SIG-M5 treated with dmso at 0.1 percent for 504 hours (cell line): Measurements from ENCODE around the gene TBC1D17.

ENCODE experiments used
- DNase-seq: peaks from one replicate; lab custom pipeline; 2025; ENCODE audit not compliant: unreplicated experiment; lab: John Stamatoyannopoulos, UW

Gene TBC1D17

DNA sequence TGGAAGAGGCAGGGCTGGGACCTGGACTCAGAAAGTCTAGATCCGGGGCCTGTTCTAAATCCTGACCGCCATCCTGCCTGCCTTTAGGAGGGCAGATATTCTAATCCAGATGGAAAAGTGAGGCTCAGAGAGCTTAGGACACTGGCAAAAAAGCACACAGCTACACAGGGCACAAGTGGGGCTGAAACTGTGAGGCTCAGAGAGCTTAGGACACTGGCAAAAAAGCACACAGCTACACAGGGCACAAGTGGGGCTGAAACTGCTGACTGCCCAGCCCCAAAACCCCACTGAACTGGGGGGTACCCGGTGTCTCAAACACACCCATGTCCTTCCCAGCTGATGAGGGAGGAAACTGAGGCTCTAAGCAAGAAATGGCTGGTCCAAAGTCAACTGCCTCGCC is 2.3 kb upstream of the TBC1D17 start:
- DNase-seq, result no peak

DNA sequence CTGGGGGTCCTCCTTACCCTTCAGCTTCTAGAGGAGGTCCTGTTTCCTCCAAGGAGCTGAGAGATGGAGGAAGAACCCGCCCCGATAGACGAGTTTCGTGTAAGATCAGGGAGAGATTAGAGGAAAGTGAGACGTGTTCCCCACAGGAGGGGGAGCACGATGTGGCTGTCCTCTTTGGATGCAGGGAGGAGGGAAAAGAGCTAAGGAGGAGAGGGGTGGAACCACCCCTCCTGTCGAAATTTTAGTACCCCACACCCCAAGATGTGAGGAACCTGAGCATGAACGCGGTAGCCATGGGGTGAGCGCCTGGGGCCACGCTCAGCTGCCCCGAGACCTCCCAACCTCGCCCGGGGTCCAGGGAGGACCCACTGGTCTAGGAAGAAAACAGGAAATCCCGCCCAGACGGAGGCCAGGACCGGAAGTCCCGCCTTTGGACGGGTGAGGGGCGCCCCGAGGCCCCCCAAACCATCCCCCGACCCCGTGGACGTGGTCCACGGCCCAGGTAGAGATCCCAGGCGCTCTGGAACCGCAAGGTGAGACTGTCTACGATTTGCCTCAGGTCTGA is 1.6 kb upstream of the TBC1D17 start:
- peak; percentile 36 for DNase-seq

DNA sequence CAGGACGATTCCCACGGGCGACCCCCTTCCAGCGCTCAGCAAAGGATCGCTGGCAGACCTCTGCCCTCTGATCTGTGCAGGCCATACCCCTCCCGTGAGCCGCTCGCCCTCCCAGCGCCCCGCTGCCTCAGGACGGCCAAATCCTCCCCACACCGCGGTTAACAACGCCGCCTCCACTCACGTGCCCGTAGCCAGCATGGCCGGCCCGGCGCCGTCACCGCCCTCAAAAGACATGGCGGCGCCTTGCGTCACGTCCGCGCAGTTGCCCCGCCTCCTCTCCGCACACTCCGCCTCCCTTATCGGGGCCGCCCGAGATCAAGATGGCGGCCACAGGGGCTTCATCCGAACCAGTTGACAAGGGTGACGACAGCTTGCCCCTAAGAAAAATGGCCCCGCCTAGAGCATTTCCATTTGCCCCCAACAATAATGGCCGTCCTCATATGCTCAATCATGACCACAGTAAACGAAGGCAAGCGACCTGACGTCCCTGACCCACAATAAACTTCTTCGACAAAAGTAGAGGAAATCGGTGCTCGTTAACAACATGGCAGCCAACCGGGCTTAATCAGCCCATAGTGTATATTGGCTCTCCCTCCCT is 981 bp upstream of the TBC1D17 start:
- DNase-seq, result peak; percentile 97

DNA sequence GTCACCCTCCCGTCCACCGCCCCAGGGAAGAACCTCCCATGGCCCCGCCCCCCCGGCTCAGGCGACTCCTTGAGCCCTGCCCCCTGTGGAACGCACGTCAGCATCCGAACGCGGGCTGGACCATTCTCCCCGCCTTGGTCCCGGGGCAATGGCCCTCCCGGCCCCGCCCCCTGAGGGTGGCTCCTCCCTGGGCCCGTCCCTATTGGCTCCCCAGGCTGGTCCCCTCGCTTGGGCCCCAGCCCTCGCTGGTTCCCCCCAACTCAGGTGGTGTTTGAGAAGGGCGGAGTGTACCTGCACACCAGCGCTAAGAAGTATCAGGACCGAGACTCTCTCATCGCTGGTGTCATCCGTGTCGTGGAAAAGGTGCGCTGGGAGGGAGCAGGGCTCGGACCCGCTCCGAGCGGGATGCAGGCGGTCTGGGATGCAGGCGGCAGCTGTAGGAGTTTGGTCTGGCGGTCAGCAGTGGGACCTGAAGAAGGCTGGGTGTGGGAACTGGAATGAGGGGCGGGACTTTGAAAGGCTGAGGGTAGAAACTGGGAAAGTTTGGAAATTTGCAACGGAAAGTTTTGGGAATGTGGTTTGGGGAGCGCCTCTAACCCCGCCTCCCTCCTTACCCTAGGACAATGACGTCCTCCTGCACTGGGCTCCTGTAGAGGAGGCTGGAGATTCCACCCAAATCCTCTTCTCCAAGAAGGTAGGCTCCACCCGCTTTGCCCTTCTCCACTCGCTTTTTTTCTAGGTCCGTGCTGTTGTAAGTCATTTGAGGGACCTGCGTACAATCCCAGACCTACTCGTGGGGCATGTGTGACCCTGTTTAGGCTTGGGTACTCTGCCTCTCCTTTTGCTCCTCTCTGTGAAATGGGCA is 609 bp downstream of the TBC1D17 start:
- DNase-seq, result peak; percentile 93

DNA sequence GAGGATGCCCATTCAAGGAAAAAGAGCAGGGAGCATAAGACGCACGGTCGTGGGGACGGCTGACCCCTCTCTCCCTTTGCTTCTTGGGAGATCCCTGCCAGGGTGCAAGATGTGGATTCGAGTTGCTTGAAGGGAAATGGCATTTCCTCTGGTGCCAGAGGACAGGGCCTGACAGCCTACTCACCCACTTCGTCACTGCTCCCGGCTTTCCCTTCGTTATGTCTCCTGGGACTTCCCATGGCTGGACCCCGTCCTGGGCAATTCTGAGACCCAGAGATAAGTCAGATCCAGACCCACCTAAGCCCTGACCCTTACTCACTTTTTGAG is 1.2 kb downstream of the TBC1D17 start:
- no peak for DNase-seq

DNA sequence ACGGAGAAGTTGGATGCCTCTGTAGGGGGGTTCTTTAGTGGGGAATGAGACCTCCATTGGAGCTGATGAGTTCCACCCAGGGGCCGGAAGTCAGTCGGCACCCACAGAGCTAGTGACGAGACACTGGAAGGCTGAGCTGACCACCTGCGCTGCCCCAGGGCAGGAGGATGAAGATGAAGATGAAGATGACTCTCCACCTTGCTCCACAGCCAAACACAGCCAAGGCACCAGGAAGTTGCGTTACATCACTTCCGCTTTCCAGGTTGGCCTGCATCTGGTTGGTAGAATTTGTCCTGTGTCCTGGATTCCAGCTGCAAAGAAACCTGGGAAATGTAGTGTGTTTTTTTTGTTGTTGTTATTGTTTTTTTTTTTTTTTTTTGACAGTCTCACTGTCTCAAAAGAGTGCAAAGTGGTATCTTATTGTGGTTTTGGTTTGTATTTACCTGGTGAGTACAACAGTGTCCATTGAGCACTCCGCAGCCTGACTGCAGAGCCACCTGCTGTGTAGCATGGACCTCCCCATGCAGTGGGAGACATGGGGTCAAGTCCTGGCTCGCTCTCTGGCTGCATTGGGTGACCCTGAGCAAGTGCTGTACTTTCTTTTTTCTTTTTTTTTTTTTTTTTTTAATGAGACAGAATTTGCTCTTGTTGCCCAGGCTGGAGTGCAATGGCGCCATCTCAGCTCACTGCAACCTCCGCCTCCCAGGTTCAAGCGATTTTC is 1.9 kb downstream of the TBC1D17 start:
- DNase-seq, result peak; percentile 43

DNA sequence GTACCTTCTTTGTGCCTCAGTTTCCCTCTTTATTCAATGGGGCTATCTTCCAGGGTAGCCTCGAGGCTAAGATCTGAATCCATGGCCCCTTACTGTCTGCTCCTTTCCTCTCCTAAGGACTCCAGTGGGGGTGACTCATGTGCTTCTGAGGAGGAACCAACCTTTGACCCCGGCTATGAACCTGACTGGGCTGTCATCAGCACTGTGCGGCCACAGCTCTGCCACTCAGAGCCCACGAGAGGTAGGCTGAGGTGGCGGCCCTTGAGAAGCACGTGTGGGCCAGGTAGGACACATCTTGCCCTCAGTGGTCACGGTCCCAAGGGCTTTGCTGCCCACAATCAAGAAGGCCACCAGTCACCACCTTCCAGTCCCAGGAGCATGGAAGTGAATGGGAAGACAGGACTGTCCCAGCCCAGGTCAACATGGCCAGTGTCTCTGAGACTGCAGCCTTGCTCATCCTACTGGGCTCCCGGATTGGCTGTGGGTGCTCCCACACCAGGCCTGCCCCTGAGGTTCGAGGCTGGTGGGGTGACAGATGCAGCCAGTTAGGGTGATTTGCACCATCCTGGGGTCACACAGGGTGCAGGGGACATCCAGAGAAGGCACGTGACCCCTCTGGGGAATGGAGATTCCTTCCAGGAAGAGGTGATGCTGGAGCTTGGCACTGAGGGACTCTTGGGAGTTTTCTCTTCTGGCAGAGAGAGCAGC is 2.8 kb downstream of the TBC1D17 start:
- no peak for DNase-seq

DNA sequence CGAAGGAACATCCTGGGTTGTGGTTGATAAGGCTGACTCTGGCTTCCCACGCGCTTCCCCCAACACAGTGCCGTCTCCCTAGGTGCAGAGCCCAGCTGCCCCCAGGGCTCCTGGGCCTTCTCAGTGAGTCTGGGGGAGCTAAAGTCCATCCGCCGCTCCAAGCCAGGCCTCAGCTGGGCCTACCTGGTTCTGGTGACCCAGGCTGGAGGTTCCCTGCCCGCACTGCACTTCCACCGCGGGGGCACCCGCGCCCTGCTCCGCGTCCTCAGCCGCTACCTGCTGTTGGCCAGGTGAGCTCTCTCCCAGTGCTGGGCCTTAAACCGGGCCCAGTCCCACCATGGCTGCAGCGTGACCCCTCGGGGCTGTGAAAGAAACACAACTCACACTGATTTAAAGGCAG is 3.7 kb downstream of the TBC1D17 start:
- no peak for DNase-seq

DNA sequence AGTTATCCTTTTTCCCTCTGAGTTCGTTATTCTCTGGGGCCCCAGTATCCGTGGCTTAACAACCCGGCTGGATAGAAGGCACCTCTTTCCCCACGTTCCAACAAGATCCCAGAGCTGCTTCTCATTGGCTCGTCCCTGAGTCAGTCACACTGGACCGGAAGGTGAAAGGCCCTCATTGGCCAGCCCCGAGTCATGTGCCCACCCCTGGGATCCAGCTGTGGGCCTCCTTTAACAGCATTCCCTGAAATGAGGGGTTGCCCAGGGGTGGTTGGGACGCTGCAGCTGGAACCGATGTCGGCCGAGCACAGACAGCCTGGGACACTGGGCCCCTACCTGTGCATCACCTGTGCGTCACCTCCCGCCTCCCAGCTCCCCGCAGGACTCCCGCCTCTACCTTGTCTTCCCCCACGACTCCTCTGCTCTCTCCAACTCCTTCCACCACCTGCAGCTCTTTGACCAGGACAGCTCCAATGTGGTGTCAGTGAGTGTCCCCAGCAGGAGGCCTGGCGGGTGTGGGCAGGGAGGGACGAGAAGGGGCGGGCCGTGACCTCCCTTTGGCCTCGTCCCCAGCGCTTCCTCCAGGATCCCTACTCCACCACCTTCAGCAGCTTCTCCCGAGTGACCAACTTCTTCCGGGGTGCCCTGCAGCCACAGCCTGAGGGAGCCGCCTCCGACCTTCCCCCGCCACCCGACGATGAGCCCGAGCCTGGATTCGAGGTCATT is 4.3 kb downstream of the TBC1D17 start:
- no peak for DNase-seq

DNA sequence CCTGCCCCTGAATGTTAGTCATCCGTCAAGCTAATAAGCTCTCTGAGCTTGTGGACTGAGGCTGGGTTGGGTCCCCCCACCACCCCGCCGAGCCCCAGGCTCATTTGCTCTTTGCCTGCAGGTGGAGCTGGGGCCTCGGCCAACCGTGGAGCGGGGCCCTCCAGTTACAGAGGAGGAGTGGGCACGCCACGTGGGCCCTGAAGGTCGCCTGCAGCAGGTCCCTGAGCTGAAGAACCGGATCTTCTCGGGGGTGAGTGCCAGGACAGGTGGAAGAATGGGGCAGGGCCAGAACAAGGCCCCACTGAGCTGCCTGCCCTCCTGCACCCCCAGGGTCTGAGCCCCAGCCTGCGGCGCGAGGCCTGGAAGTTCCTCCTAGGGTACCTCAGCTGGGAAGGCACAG is 5.1 kb downstream of the TBC1D17 start:
- no peak for DNase-seq

DNA sequence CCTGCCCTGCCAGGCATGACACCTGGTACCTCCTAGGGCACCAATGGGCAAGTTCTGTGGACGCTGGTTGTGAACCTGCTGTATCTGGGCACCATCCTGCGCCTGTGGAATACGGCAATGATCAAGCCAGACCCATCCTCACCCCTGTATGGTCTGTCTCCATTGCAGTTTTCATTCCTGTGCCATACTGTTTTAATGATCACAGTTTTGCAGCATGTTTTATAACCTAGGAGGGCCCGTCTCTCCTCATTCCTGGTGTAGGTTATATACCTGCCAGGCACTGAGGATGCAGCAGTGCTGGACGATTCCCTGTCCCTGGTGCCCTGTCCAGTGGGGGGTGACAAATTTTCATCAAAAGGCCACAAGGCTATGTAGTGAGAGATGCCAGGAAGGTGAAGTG is 5.6 kb downstream of the TBC1D17 start:
- DNase-seq, result no peak

DNA sequence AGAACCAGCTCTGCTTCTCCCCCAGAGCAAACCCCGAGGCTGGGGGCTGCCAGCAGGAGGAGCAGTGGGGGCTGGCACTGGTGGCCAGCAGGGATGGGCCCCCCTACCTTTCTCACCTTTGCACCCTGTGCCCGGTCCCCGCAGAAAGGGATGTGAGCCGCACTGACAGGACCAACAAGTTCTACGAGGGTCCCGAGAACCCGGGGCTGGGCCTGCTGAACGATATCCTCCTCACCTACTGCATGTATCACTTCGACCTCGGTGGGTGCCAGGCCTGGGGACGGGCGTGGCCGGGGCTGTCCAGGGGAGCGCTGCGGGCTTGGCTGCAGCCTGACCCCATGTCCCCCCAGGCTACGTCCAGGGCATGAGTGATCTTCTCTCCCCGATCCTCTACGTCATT is 6.6 kb downstream of the TBC1D17 start:
- DNase-seq, result no peak

DNA sequence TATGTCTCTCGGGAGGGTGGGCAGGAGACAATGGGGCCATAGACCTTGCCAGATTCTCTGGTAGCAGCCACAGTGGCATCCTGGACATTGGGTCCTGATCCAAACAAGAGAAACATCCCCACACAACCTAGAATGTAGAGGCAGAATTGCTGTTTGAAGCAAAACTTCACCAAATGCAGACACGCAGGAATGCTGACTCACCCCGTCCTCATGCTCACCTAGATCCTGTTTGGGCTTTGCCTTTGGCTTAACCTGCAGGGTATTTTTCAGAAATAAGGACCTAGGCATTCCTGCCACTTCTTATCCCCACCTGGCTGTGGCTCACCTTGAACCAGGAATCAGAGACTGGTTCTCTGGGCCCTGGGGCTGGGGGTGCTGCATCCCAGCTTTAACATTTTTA is 7.3 kb downstream of the TBC1D17 start:
- no peak for DNase-seq

DNA sequence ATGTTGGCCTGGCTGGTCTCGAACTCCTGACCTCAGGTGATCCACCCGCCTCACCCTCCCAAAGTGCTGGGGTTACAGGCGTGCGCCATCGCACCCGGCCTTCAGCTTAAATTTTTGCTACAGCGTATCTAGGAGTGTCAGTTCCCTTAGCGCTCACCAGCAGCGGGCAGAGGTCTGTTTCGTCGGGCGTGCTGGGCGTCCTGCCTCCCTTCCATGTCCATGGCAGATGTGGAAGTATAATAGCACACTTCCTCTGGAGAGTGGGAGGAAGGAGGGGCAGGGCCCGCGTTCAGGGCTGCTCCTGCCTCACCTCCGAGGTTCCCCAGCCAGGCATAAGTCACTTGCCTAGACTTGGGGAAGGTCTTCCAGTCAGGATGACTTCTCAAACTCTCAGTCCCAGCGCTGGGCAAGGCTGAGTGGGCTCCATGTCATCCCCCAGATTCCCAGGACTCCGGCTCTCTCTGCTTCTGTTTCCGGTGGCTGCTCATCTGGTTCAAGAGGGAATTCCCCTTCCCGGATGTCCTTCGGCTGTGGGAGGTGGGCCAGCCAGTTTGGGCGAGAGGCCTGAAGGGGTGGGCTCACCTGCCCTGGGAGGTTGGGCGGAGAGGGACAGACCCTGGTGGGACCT is 9.6 kb downstream of the TBC1D17 start:
- no peak for DNase-seq

DNA sequence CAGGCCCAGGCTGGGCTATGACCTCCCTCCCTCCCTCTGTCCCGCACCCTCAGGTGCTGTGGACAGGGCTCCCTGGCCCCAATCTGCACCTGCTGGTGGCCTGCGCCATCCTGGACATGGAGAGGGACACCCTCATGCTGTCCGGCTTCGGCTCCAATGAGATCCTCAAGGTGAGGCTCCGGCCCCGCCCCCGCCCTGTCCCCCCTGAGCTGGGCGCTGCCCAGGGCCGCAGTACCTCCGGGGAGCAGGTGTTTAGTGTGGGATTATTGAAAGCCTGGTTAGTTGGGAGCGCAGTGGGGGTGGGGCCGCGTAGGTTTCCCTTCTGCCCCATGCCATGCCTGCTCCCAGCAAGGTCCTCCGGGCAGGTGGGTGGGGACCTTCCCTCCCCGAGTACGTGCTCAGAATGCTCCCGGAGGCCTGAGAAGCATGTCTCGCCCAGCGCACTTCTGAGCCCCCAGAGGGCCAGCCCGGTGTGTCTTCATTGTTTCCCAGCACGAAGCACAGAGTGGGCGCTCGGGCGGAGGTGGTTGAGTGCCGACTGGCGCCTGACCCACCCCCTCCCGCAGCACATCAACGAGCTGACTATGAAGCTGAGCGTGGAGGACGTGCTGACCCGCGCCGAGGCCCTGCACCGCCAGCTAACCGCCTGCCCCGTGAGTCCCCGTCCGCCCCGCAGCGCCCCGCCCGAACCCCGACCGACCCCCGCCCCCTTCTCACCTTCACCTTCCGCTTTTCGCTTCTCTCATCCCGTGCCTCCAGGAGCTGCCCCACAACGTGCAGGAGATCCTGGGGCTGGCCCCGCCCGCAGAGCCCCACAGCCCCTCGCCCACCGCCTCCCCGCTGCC is 10.4 kb downstream of the TBC1D17 start:
- no peak for DNase-seq

DNA sequence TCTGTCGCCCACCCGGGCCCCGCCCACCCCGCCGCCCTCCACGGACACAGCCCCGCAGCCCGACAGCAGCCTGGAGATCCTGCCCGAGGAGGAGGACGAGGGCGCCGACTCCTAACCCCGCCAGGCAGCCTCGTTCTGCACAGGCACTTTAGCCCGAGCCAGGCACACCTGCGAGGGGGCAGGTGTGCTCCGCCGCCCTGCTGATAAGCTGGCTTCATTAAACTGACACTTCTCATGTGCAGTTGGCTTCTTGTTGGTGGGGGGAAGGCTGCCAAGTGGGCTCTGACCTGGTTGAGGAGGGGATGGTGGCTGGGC is 11.0 kb downstream of the TBC1D17 start:
- DNase-seq, result no peak

DNA sequence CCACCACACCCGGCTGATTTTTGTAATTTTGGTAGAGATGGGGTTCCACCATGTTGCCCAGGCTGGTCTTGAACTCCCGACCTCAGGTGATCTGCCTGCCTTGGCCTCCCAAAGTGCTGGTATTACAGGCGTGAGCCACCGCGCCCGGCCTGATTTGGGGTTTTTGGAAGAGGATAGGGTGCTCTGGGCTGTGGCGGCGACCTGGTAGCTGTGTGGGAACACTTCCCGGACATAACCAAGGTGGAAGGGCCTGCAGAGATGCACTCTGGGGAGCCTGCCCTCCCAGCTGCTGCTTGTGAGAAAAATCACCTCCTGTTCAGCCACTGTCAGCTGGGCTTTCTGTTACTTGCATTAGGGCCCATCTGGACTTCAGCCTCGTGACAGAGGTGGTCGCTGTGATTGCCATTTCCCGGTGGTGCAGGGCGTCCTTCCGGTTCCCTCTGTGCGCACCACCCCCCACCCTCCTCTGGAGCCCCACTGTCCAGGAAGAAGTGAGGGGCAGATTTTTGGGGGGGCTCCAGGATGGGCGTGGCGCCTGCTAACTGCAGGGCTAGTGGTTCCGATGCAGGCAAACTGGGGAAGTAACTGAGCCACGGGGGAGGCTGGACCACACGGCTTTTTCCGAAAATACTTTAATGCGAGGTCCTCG is 11.7 kb downstream of the TBC1D17 start:
- DNase-seq, result no peak

DNA sequence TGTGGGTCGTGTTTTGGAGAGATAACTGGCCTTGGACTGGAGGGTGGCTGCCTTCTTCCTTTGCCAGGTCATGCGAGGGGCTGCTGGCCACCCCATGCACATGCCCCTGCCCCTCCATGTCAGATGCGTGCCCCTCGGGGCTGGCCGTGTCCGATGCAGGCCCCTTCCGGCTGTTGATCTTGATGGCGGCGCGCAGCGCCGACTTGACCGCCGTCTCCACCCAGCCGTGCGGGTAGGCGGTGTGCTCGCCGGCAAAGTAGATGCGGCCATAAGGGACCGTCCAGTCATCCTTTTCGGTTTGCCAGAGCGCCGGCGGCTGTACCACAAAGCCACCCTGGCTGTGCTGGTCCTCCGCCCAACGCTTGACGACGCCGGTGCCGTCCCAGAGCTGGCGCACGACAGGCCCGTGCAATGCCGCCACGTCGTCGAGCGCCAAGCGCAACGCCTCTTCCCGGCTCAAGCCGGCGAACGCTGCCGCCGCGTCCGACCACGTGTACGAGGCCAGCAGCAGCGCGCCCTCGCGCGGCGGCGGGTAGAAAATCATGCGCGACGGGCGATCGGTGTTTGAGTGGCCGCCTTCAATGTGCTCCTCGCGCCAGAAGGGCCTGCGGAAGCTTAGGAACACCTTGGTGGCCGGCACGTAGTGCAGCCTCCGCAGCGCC is 12.3 kb downstream of the TBC1D17 start:
- peak; percentile 10 for DNase-seq
